GM12891 (cell line): ENCODE results near the gene RPS6KA4.

Experiments
- DNase-seq: peaks from one replicate; pipeline ENCODE4 v3.0.0; 2011; ENCODE audit warnings: low spot score; ENCODE audit not compliant: insufficient read length
- FAIRE-seq: peaks from 2 replicates; lab custom pipeline; 2011; peaks lifted over from hg19 to GRCh38; lab: Jason Lieb, UNC
- PAX5 ChIP-seq: IDR thresholded peaks from 2 replicates; pipeline ENCODE4 v1.6.1; 2011; ENCODE audit warnings: low read length, moderate library complexity, mild to moderate bottlenecking; ENCODE audit not compliant: insufficient read depth, severe bottlenecking
- POLR2A ChIP-seq: IDR thresholded peaks from 2 replicates; pipeline ENCODE4 v1.6.1; 2011; ENCODE audit warnings: low read depth, low read length, control low read depth
- POLR2AphosphoS5 ChIP-seq: IDR thresholded peaks from 2 replicates; pipeline ENCODE4 v1.6.1; 2011; ENCODE audit warnings: low read depth, low read length, control low read depth
- POU2F2 ChIP-seq: IDR thresholded peaks from 2 replicates; pipeline ENCODE4 v1.6.1; 2011; ENCODE audit warnings: low read depth, mild to moderate bottlenecking, control low read depth, low read length, moderate library complexity
- SPI1 ChIP-seq: IDR thresholded peaks from 2 replicates; pipeline ENCODE4 v1.6.1; 2011; ENCODE audit warnings: low read depth, low read length, control low read depth
- TAF1 ChIP-seq: IDR thresholded peaks from 2 replicates; pipeline ENCODE4 v1.6.1; 2011; ENCODE audit warnings: low read depth, low read length, control low read depth

RPS6KA4 gene

GRCh38 chr11:64387916-64388315, 29.0 kb downstream of the RPS6KA4 start:
- DNase-seq: no peak
- TF ChIP-seq PAX5 (no peak), POU2F2 (no peak), POLR2A (no peak), SPI1 (no peak), TAF1 (no peak), POLR2AphosphoS5 (no peak)
- FAIRE-seq: no peak

- TF ChIP-seq TAF1 (no peak), POU2F2 (no peak), POLR2A (no peak), PAX5 (no peak), SPI1 (no peak), POLR2AphosphoS5 (no peak)
- DNase-seq (no peak), FAIRE-seq (no peak)
These were observed 29.9 kb downstream of the RPS6KA4 start for GRCh38 chr11:64388894-64389293.

GRCh38 chr11:64389851-64390250, 30.9 kb downstream of the RPS6KA4 start:
- FAIRE-seq (no peak), DNase-seq (no peak)
- TF ChIP-seq POLR2AphosphoS5 (no peak), SPI1 (no peak), POU2F2 (no peak), PAX5 (no peak), TAF1 (no peak), POLR2A (no peak)

DNA sequence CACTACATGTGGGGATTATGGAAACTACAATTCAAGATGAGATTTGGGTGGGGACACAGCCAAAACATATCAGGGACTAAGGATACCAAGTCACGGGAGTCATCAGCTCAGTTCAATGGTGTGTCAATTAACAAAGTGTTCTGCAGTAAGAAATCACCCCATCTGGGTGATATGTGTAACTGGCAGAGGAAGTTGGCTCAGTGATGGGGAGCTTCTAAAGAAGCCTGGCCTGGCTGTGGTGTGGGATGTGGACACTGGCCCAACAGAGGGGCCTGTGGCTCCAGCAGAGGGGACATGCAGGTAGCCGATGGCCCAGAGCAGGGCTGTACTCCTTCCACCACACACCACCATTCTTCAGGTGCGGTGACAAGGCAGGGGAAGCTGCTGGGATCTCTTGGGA, 31.6 kb downstream of the RPS6KA4 start:
- no peak for FAIRE-seq

GRCh38 chr11:64391839-64392238, 32.9 kb downstream of the RPS6KA4 start:
- FAIRE-seq: no peak
- DNase-seq: no peak
- TF ChIP-seq POLR2A: no peak
- no peak for TF ChIP-seq POLR2AphosphoS5
- TF ChIP-seq POU2F2: no peak
- no peak for TF ChIP-seq TAF1
- TF ChIP-seq SPI1: no peak
- TF ChIP-seq PAX5: no peak

More for the DNA sequence above, 31.6 kb downstream of the RPS6KA4 start:
- no peak for DNase-seq
- TF ChIP-seq POLR2A: no peak
- TF ChIP-seq TAF1: no peak
- no peak for TF ChIP-seq SPI1
- no peak for TF ChIP-seq POLR2AphosphoS5
- no peak for TF ChIP-seq POU2F2
- no peak for TF ChIP-seq PAX5

DNA sequence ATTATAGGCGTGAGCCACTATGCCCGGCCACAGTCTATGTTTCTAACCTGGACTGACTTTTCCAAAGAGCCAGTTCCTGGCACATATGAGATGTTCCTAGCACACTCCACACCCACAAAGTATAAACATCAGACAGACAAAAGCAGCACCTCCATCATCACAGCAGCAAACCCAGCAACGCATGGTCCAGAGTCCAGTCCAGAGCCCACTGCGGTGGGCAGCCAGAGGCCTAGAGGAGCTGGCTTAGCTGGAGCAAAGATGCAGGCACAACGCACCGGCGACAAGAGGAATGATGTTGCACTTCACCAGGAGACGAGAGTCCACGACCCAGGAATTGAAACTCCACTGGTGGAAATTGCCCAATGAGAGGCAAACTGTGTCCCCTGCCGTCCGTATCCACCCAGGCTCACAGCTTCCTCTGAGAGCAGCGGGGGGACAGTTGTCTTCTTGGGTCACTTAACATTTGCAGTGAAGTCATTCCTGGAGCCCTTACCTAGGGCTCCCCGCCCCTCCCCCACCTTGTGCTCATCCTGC, 36.6 kb downstream of the RPS6KA4 start:
- no peak for TF ChIP-seq SPI1
- TF ChIP-seq POU2F2: no peak
- no peak for TF ChIP-seq POLR2A
- TF ChIP-seq PAX5: no peak
- no peak for TF ChIP-seq TAF1
- no peak for TF ChIP-seq POLR2AphosphoS5
- no peak for FAIRE-seq
- DNase-seq: no peak

- TF ChIP-seq POLR2A (no peak), TAF1 (no peak)
- FAIRE-seq: no peak
- DNase-seq: no peak
These were observed 37.2 kb downstream of the RPS6KA4 start for GRCh38 chr11:64396079-64396591.

GRCh38 chr11:64400102-64400501, 41.1 kb downstream of the RPS6KA4 start:
- FAIRE-seq (no peak), DNase-seq (no peak)
- TF ChIP-seq TAF1: no peak

- DNase-seq (no peak), FAIRE-seq (no peak)
- TF ChIP-seq POU2F2 (no peak), SPI1 (no peak)
These were observed 41.7 kb downstream of the RPS6KA4 start for GRCh38 chr11:64400667-64401066.

DNA sequence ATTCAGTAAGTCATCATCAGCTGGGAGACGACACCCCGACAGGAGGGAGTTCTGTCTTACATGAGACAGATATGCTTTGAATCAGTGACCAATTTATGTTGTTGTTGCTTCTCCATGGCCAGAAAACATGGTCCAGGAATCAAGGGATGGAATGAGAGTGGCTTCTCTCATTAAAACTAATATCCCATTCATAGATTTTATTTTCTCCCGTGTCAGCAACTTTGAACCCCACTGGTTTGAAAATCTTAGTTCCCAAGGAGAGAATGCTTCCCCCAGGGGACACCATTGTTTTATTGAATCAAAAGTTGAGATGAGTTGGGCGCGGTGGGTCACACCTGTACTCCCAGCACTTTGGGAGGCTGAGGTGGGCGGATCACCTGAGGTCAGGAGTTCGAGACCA, 42.8 kb downstream of the RPS6KA4 start:
- no peak for DNase-seq
- FAIRE-seq: no peak
- TF ChIP-seq SPI1 (no peak), POLR2AphosphoS5 (no peak), TAF1 (no peak), PAX5 (no peak), POU2F2 (no peak), POLR2A (no peak)

DNA sequence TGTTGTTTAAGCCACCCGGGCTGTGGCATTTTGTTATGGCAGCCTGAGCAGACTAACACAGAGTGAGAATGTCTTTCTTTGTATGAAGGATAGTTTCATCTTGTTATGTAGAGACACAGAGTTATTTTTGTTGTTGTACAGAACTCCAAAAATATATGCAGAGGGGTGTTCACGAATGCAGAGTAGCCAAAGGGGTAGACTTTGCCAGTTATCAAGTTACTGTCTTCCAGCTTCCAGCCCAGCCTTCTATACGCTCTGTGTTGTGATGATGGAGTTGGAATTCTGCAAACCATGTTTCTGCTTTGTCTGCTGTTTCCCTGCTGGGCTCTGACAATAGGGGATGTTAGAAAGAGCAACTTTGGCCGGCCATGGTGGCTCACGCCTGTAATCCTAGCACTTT, 44.1 kb downstream of the RPS6KA4 start:
- no peak for FAIRE-seq
- TF ChIP-seq POU2F2 (no peak), TAF1 (no peak), POLR2AphosphoS5 (no peak), PAX5 (no peak), POLR2A (no peak), SPI1 (no peak)
- no peak for DNase-seq
